ENCODE measurements around the gene FITM1. TPM values are rescaled to one million over a fixed set of nuclear protein-coding genes. Genes with fewer than 3 reads are reported as not detected.

FITM1 gene
- total and polyA plus RNA-seq, 12 donors = 77.0 to 247 (median 131) TPM

GRCh38 chr14:24162093-24162492 lies 31.6 kb downstream of the FITM1 start:
- no peaks in the 10 kb centered on the region for H3K9me3 ChIP-seq
- DNase-seq = no peak

GRCh38 chr14:24164518-24164991 lies 34.1 kb downstream of the FITM1 start:
- ATAC-seq (no peak), DNase-seq (no peak)
- no peak for TF ChIP-seq CTCF (IDR thresholded peaks at IDR 0.05)
- Histone ChIP-seq H3K9me3 (no peaks in the 10 kb centered on the region), H3K36me3 (peaks cover 10 to 90% (median 48%) of the 10 kb centered on the region in 9 donors), H3K4me1 (peaks cover 9 to 61% (median 27%) of the 10 kb centered on the region in 9 donors), H3K4me3 (no peak overlapping the region), H3K27ac (no peak overlapping the region), H3K27me3 (no peaks in the 10 kb centered on the region)
- 93 to 96% methylated on average over 14 of the region's 14 CpGs for WGBS, 2 donors
- intact Hi-C loops (cut with DNase I) = loop anchor here in 1 of 10 donors (5.0 kb wide), 1 partner anchor 52 kb away; the partner anchor contains the start of genes DCAF11 and NRL

More at GRCh38 chr14:24162093-24162492, 31.6 kb downstream of the FITM1 start:
- ATAC-seq = peak in 5 of 8 donors; percentile 1 to 15 (median 5)
- 38 to 39% methylated on average over 8 of the region's 8 CpGs for WGBS, 2 donors
- no peaks in the 10 kb centered on the region for H3K27me3 ChIP-seq
- H3K4me1 ChIP-seq = peaks cover 9 to 60% (median 27%) of the 10 kb centered on the region in 9 donors
- H3K4me3 ChIP-seq = peak overlapping the region; percentile 50 to 89 (median 66)
- peaks cover 10 to 88% (median 52%) of the 10 kb centered on the region in 9 donors for H3K36me3 ChIP-seq
- H3K27ac ChIP-seq = peak overlapping the region; percentile 92 to 100 (median 96)
- intact Hi-C loops (cut with DNase I) = loop anchor here in 1 of 10 donors (5.0 kb wide), 1 partner anchor 50 kb away; the partner anchor contains the start of genes DCAF11 and NRL
- TF ChIP-seq CTCF (IDR thresholded peaks at IDR 0.05) = no peak

- intact Hi-C loops (cut with DNase I) = no loop called here
- Histone ChIP-seq H3K4me3 (no peak overlapping the region), H3K27ac (no peak overlapping the region), H3K27me3 (no peaks in the 10 kb centered on the region), H3K9me3 (no peaks in the 10 kb centered on the region), H3K4me1 (peaks cover 5 to 61% (median 21%) of the 10 kb centered on the region in 9 donors), H3K36me3 (peaks cover 10 to 89% (median 48%) of the 10 kb centered on the region in 9 donors)
- ATAC-seq (no peak), DNase-seq (no peak)
- TF ChIP-seq CTCF (IDR thresholded peaks at IDR 0.05) = no peak
- WGBS, 2 donors = 94 to 95% methylated on average over 5 of the region's 5 CpGs
These were observed 35.3 kb downstream of the FITM1 start for GRCh38 chr14:24165785-24166184.

- intact Hi-C loops (cut with DNase I) = no loop called here
- H3K36me3 ChIP-seq = peaks cover 10 to 88% (median 48%) of the 10 kb centered on the region in 9 donors
- peak overlapping the region in 1 of 10 donors; percentile 67 for H3K27ac ChIP-seq
- no peaks in the 10 kb centered on the region for H3K27me3 ChIP-seq
- no peak for DNase-seq
- no peak for ATAC-seq
- H3K4me1 ChIP-seq = peaks cover 4 to 63% (median 24%) of the 10 kb centered on the region in 9 donors
- TF ChIP-seq CTCF (IDR thresholded peaks at IDR 0.05) = no peak
- no peak overlapping the region for H3K4me3 ChIP-seq
- no peaks in the 10 kb centered on the region for H3K9me3 ChIP-seq
- WGBS, 2 donors = 86 to 88% methylated on average over 3 of the region's 3 CpGs
These were observed 37.1 kb downstream of the FITM1 start for GRCh38 chr14:24167469-24168114.
